ENCODE results near the gene GATD1.
A peak's percentile ranks its signal among the peaks of the same experiment; 100 is the strongest.

The GATD1 gene

GRCh38 chr11:812390-812789 lies 35.1 kb upstream of the GATD1 start:
- no peak for DNase-seq (ENCODE audit: low read depth)

- DNase-seq (ENCODE audit: low read depth), result no peak
These were observed 34.4 kb upstream of the GATD1 start for GRCh38 chr11:811446-812245.

GRCh38 chr11:810040-810567 lies 32.8 kb upstream of the GATD1 start:
- DNase-seq (ENCODE audit: low read depth), result no peak

GRCh38 chr11:809287-810039 lies 32.2 kb upstream of the GATD1 start, which contains the start of gene RPLP2:
Gene RPLP2 (plus strand): TSS chr11:809967. CDS start chr11:810235, 268 bp downstream.
- peak; percentile 95 for DNase-seq (ENCODE audit: low read depth)

GRCh38 chr11:808427-809286 lies 31.4 kb upstream of the GATD1 start:
- no peak for DNase-seq (ENCODE audit: low read depth)

- DNase-seq (ENCODE audit: low read depth), result no peak
These were observed 27.3 kb upstream of the GATD1 start for GRCh38 chr11:804599-804964.

GRCh38 chr11:803770-804598 lies 26.7 kb upstream of the GATD1 start:
- no peak for DNase-seq (ENCODE audit: low read depth)

- no peak for DNase-seq (ENCODE audit: low read depth)
These were observed 26.1 kb upstream of the GATD1 start for GRCh38 chr11:803467-803742.

GRCh38 chr11:802693-803466 lies 25.6 kb upstream of the GATD1 start:
- no peak for DNase-seq (ENCODE audit: low read depth)

- DNase-seq (ENCODE audit: low read depth), result no peak
These were observed 24.8 kb upstream of the GATD1 start for GRCh38 chr11:802018-802617.

- no peak for DNase-seq (ENCODE audit: low read depth)
These were observed 24.0 kb upstream of the GATD1 start for GRCh38 chr11:801097-801780.

- no peak for DNase-seq (ENCODE audit: low read depth)
These were observed 23.2 kb upstream of the GATD1 start for GRCh38 chr11:800473-800872.

GRCh38 chr11:799641-800316 lies 22.5 kb upstream of the GATD1 start:
- no peak for DNase-seq (ENCODE audit: low read depth)

GRCh38 chr11:798093-798713 lies 20.9 kb upstream of the GATD1 start, which contains the start of gene SLC25A22:
Gene SLC25A22 (minus strand): TSS chr11:798281. CDS start chr11:795006, 3,275 bp downstream.
- peak; percentile 65 for DNase-seq (ENCODE audit: low read depth)

- peak; percentile 82 for DNase-seq (ENCODE audit: low read depth)
These were observed 20.2 kb upstream of the GATD1 start for GRCh38 chr11:797296-798092.

- DNase-seq (ENCODE audit: low read depth), result no peak
These were observed 19.4 kb upstream of the GATD1 start for GRCh38 chr11:796565-797295.

All from T-helper 22 cell (primary cell).